ENCODE results near the gene NGRN. TPM values are rescaled to one million over a fixed set of nuclear protein-coding genes. Genes with fewer than 3 reads are reported as not detected.

NGRN gene
- total and polyA plus RNA-seq, 2 of the 4 experiments (the other 2 are of a cell fraction) = 39.6 to 46.2 TPM

- no peak overlapping the region; the same call in 1 of the 2 replicates for H4K91ac ChIP-seq (ENCODE audit: insufficient read depth, low read depth, low read length)
- H2AK9ac ChIP-seq (replicated peaks; ENCODE audit: low read depth, low read length, poor library complexity) = peak overlapping the region; percentile 96
- peak overlapping the region; percentile 96 for H3K4ac ChIP-seq (ENCODE audit: low read depth, low read length)
- POLR2A ChIA-PET (ENCODE audit: unreplicated experiment) = no interaction called here
- peak overlapping the region; percentile 61; the same call in 1 of the 2 replicates for H2AK5ac ChIP-seq (ENCODE audit: low read depth, low read length)
- dilution Hi-C loops (cut with HindIII; ENCODE audit: low sequenced_read_pairs, unreplicated experiment) (no loop called here), intact Hi-C loops (cut with micrococcal nuclease) (no loop called here), in situ Hi-C loops (cut with MboI; ENCODE audit: low sequenced_read_pairs) (no loop called here)
- 0 out of 2 replicates have a peak overlapping the region, but pooled peaks have one; percentile 50 for H2BK120ac ChIP-seq (ENCODE audit: low read depth, low read length)
- peaks cover 46% of the 10 kb centered on the region for H4K20me1 ChIP-seq (ENCODE audit: insufficient read depth, low read length)
- peaks cover 27 to 69% of the 10 kb centered on the region in 2 experiments for H3K79me1 ChIP-seq (ENCODE audit: low read depth in 1 of 2, low read length in 2 of 2)
- H3K9ac ChIP-seq (ENCODE audit: low read depth, low read length) = peak overlapping the region; percentile 98
- ATAC-seq (ENCODE audit: low read depth) (no peak), DNase-seq (peak; percentile 20)
- H4K5ac ChIP-seq (ENCODE audit: low read depth, low read length) = peak overlapping the region; percentile 87; the same call in 1 of the 2 replicates
- no peak overlapping the region for H2AFZ ChIP-seq (replicated peaks; ENCODE audit: low read length, poor library complexity)
- H3K4me2 ChIP-seq (ENCODE audit: low read depth, low read length) = peak overlapping the region; percentile 90
- peak overlapping the region; percentile 90 for H3K4me3 ChIP-seq (ENCODE audit: insufficient read depth, low read depth, low read length)
- WGBS, 2 experiments (ENCODE audit: extremely low coverage in 2 of 2, insufficient read length in 1 of 2) = no CpG with 5 or more reads among the region's 15 CpGs
- peak overlapping the region; percentile 96 to 100; a peak in 2 of 4 replicates for H4K8ac ChIP-seq (ENCODE audit: low read depth in 2 of 2, low read length in 2 of 2)
- H3K27ac ChIP-seq (ENCODE audit: insufficient read depth, low read length) = peak overlapping the region; percentile 96
- H3K18ac ChIP-seq (ENCODE audit: low read depth, low read length) = no peak overlapping the region
- H3K56ac ChIP-seq (ENCODE audit: extremely low read depth, insufficient read depth, low read length) = peak overlapping the region; percentile 85; the same call in 1 of the 2 replicates
- H3K23ac ChIP-seq (ENCODE audit: low read depth, low read length) = peak overlapping the region; percentile 95
- peak overlapping the region; percentile 91 for H2BK5ac ChIP-seq (ENCODE audit: low read depth, low read length, poor library complexity, severe bottlenecking)
- peaks cover 7% of the 10 kb centered on the region for H3K4me1 ChIP-seq (ENCODE audit: control insufficient read depth, insufficient read depth, low read length)
- no peak overlapping the region for H2BK15ac ChIP-seq (ENCODE audit: low read depth, low read length)
- no peaks in the 10 kb centered on the region for H3K9me3 ChIP-seq (ENCODE audit: control insufficient read depth, insufficient read depth, low read length)
- CTCF ChIA-PET = no interaction called here
- H2BK20ac ChIP-seq (ENCODE audit: low read depth, low read length) = no peak overlapping the region
- H3K14ac ChIP-seq (replicated peaks; ENCODE audit: low read depth, low read length) = peak overlapping the region; percentile 95
- TF ChIP-seq ELK1 (IDR thresholded peaks at IDR 0.05; ENCODE audit: borderline replicate concordance, low read depth, low read length) = no peak
- no peak for TF ChIP-seq RAD21 (IDR thresholded peaks at IDR 0.05; ENCODE audit: low read length)
- TF ChIP-seq POLR2A (IDR thresholded peaks at IDR 0.05; ENCODE audit: low read depth, low read length) = no peak
- TF ChIP-seq RFX5 (IDR thresholded peaks at IDR 0.05; ENCODE audit: low read depth, low read length) = no peak
- no peak for TF ChIP-seq MAFK (IDR thresholded peaks at IDR 0.05; ENCODE audit: low read depth, low read length)
- no peak for TF ChIP-seq CEBPB (IDR thresholded peaks at IDR 0.05; ENCODE audit: low read depth, low read length)
- TF ChIP-seq RCOR1 (IDR thresholded peaks at IDR 0.05; ENCODE audit: insufficient replicate concordance, low read length) = no peak
- TF ChIP-seq SMC3 (IDR thresholded peaks at IDR 0.05; ENCODE audit: low read depth, low read length) = no peak
- TF ChIP-seq MAZ (IDR thresholded peaks at IDR 0.05; ENCODE audit: borderline replicate concordance, low read depth, low read length) = no peak
- no peak for TF ChIP-seq MXI1 (IDR thresholded peaks at IDR 0.05; ENCODE audit: borderline replicate concordance, low read depth, low read length)
- TF ChIP-seq CHD1 (IDR thresholded peaks at IDR 0.05; ENCODE audit: low read depth, low read length) = no peak
- TF ChIP-seq USF2 (IDR thresholded peaks at IDR 0.05; ENCODE audit: low read depth, low read length) = no peak
- no peak for TF ChIP-seq FOS (IDR thresholded peaks at IDR 0.05; ENCODE audit: low read depth, low read length)
- peaks cover 14% of the 10 kb centered on the region for H3K9me1 ChIP-seq (ENCODE audit: insufficient read depth, low read length)
- no TSS peak for BruUV-seq (replicated peaks)
- peaks cover 13% of the 10 kb centered on the region for H3K36me3 ChIP-seq (ENCODE audit: control insufficient read depth, insufficient read depth, low read length)
- H3K27me3 ChIP-seq (ENCODE audit: control insufficient read depth, insufficient read depth, low read length) = no peaks in the 10 kb centered on the region
These were observed 1.0 kb downstream of the NGRN start for GRCh38 chr15:90266485-90266884.
